Measurements from ENCODE around the gene FOXB1. TPM values are rescaled to one million over a fixed set of nuclear protein-coding genes. Genes with fewer than 3 reads are reported as not detected.

Gene FOXB1
- total and polyA plus RNA-seq, 9 of the 15 experiments (the other 6 are each of a cell fraction or from before 2014, with no cell fraction given): not detected

- CTCF ChIA-PET (ENCODE audit: low intra/inter-chr PET ratio): no interaction called here
- H3K9ac ChIP-seq (ENCODE audit: insufficient read depth in 1 of 2, low read depth in 2 of 2, low read length in 2 of 2): no peak overlapping the region
- no peaks in the 10 kb centered on the region for H3K9me3 ChIP-seq (replicated peaks; ENCODE audit: control insufficient read depth, insufficient read depth, low read depth, low read length)
- H3K9me1 ChIP-seq (ENCODE audit: control insufficient read depth, insufficient read depth, low read length): no peaks in the 10 kb centered on the region
- no peaks in the 10 kb centered on the region for H3K36me3 ChIP-seq (ENCODE audit: control insufficient read depth, insufficient read depth, low read length)
- in situ Hi-C loops (cut with MboI) (no loop called here), intact Hi-C loops (cut with micrococcal nuclease) (no loop called here)
- no peak overlapping the region for H3K4me2 ChIP-seq (ENCODE audit: insufficient read depth, low read length)
- POLR2A ChIA-PET: no interaction called here
- FAIRE-seq (no peak), DNase-seq (ENCODE audit: extremely low read depth in 1 of 4, low spot score in 3 of 4) (no peak), ATAC-seq (no peak)
- H4K20me1 ChIP-seq (replicated peaks; ENCODE audit: control insufficient read depth, insufficient read depth, low read length): no peaks in the 10 kb centered on the region
- no TSS peak for BruUV-seq (replicated peaks)
- no peak overlapping the region for H3K27ac ChIP-seq (ENCODE audit: extremely low read depth, low read depth, low read length)
- H3K79me2 ChIP-seq (ENCODE audit: control insufficient read depth, insufficient read depth, low read length): no peaks in the 10 kb centered on the region
- H3K4me3 ChIP-seq: no peak overlapping the region
- WGBS (ENCODE audit: insufficient coverage, low coverage, missing lambda C conversion rate): under 1% methylated on average over 7 of the region's 7 CpGs
- 0 out of 5 replicates have a peak, but pooled peaks cover 0 to 4% of the 10 kb centered on the region in 2 experiments for H3K27me3 ChIP-seq (ENCODE audit: control insufficient read depth in 2 of 2, insufficient read depth in 2 of 2, low read length in 2 of 2)
- no peaks in the 10 kb centered on the region; a peak in 1 of 5 replicates for H3K4me1 ChIP-seq (replicated peaks in 1 of 2; ENCODE audit: control insufficient read depth in 2 of 2, insufficient read depth in 2 of 2, low read length in 2 of 2)
- H2AFZ ChIP-seq (ENCODE audit: low read depth, low read length): no peak overlapping the region
- TF ChIP-seq MTA3 (IDR thresholded peaks at IDR 0.05; ENCODE audit: borderline replicate concordance) (no peak), POLR3G (IDR thresholded peaks at IDR 0.05; ENCODE audit: extremely low read depth, insufficient read length, insufficient replicate concordance) (no peak), IRF9 (tag; IDR thresholded peaks at IDR 0.05) (peak; percentile 66; the same call in 1 of the 2 replicates), TAF7 (tag; IDR thresholded peaks at IDR 0.05) (no peak), ZNF408 (CRISPR knock-in tag; IDR thresholded peaks at IDR 0.05; ENCODE audit: low read depth) (no peak), ZNF431 (CRISPR knock-in tag; IDR thresholded peaks at IDR 0.05) (no peak), SRSF1 (IDR thresholded peaks at IDR 0.05; ENCODE audit: low read depth, low read length) (no peak), ZNF436 (CRISPR knock-in tag; IDR thresholded peaks at IDR 0.05) (no peak), HDAC3 (IDR thresholded peaks at IDR 0.05; ENCODE audit: borderline replicate concordance, partially characterized antibody) (no peak), ZNF212 (CRISPR knock-in tag; IDR thresholded peaks at IDR 0.05) (peak; percentile 96), BCOR (IDR thresholded peaks at IDR 0.05) (no peak), NR0B1 (IDR thresholded peaks at IDR 0.05; ENCODE audit: partially characterized antibody) (no peak)
These were observed 17.7 kb downstream of the FOXB1 start for GRCh38 chr15:60021589-60022378.
